Frontal cortex (tissue), 4 donors: ENCODE measurements around the gene DTX3L. TPM values are rescaled to one million over a fixed set of nuclear protein-coding genes. Genes with fewer than 3 reads are reported as not detected.

Experiments used
- DNase-seq, 2 donors: peaks; one replicate each; pipeline ENCODE4 v3.0.0; 2012; ENCODE audit warnings: low spot score in 2 of 2
- FAIRE-seq: peaks from 2 replicates; lab custom pipeline; 2012; peaks lifted over from hg19 to GRCh38; lab: Jason Lieb, UNC
- total RNA-seq: library from RNA; depleted of rRNA; stranded (reverse); fragments of >200 nt; gene quantifications from one replicate; pipeline ENCODE4 v1.2.3, GENCODE V29; 2014
- donor health status: control.
- donor health status: control.
- donor health status: control.

The DTX3L gene
- total RNA-seq, result 2.4 TPM

- FAIRE-seq, result no peak
Measured at GRCh38 chr3:122564155-122564912, at the start of gene DTX3L, which contains the start of gene PARP9. DTX3L (plus strand) TSS chr3:122564338; CDS start chr3:122564427, 89 bp downstream. PARP9 (minus strand) TSS chr3:122564300; CDS start chr3:122559620, 4,680 bp downstream.

GRCh38 chr3:122515020-122515468 is 49.1 kb upstream of the DTX3L start:
- DNase-seq, result no peak
- no peak for FAIRE-seq

More at GRCh38 chr3:122564155-122564912, at the start of gene DTX3L, which contains the start of gene PARP9:
- DNase-seq, result peak; percentile 72 to 83

DNA sequence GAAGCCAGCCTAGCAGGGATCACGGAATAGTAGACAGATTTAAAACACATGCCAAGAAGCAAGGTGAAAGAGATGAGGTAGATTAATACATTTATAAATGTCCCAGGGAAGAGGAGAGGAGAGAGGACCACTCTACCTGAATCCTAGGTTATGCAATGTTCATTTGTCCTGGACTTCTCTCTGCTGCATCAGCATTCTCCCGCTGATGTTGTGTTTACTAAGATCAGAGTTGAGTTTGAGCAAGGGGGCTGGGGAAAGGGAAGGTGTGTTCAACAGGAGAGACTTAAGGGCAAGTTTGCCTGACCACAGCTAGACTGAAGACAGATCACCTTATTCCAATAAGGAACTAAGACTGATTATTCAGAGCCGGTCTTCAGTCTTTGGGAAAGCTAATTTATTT is 48.3 kb upstream of the DTX3L start:
- no peak for DNase-seq

DNA sequence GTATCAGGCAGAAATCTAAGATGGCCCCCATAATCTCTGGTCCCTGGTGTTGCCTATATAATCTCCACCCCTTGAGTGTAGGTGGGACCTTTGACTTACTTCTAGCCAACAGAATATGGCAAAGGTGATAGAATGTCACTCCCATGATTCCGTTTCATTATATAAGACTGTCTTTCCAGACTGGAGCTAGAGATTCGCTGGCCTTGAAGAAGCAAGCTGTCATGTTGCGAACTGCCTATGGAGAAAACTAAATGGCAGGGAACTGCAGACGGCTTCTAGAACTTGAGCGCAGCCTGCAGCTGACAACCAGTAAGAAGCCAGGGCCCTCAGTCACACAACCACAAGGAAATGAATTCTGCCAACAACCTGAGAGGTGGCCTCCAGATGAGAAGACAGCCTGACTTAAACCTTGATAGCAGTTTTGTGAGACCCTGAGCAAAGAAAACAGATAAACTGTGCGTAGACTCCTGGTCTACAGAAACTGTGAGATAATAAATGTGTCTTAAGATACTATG is 47.2 kb upstream of the DTX3L start:
- FAIRE-seq, result no peak
- no peak for DNase-seq

More for the DNA sequence above, 48.3 kb upstream of the DTX3L start:
- FAIRE-seq, result no peak

DNA sequence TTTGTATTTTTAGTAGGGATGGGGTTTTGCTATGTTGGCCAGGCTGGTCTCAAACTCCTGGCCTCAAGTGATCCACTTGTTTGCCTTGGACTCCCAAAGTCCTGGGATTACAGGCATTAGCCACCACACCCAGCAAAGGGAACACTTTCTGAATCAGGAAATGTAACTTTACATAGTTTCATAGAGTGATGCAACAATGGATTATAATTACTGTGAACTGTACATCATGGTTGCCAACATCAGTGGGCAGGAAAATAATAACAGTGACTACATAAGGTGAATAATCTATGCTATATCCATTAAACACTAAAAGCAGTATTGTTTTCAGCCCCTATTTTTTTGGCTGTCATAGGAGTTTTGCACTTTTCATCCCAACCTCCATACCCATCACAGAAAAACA is 44.4 kb upstream of the DTX3L start:
- FAIRE-seq (no peak), DNase-seq (no peak)

DNA sequence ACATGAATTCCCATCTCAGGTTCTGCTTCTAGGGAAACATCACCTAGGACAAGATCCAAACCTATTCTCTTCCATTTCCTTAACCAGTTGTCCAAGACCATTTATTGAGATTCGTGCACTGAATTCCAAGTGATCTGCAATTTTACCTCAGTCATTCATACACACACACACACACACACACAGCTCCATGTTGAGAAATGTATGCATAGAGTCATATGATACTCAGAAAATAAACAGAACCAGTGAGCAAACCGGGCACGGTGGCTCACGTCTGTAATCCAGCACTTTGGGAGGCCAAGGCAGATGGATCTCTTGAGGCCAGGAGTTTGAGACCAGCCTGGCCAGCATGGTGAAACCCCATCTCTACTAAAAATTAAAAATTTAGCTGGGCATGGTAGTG is 43.3 kb upstream of the DTX3L start:
- no peak for DNase-seq
- no peak for FAIRE-seq

GRCh38 chr3:122523317-122523716 is 40.8 kb upstream of the DTX3L start:
- DNase-seq, result no peak
- no peak for FAIRE-seq

GRCh38 chr3:122530164-122530563 is 34.0 kb upstream of the DTX3L start:
- no peak for FAIRE-seq
- DNase-seq, result no peak

DNA sequence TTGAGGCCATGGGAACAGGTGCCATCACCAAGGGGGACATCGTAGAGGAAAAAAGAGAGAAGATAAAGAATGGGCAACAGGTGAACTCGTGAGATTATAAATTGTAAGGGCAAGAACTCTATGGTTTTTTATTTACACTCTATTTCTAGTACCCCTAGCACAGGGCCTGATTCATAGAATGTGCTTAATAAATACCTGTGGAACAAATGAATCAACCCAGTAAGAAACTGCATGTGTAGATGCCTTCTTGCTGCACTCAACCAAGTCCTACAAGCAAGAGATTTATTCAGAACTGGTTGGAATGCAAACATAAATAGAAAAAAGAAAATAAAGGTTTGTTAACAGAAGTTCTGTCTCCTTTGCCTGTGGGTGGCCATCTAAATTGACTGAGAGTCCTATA is 30.7 kb upstream of the DTX3L start:
- DNase-seq (no peak), FAIRE-seq (no peak)

- FAIRE-seq (no peak), DNase-seq (no peak)
Measured at GRCh38 chr3:122533931-122534334, 30.2 kb upstream of the DTX3L start.

- no peak for FAIRE-seq
- DNase-seq, result no peak
Measured at GRCh38 chr3:122535964-122536631, 28.0 kb upstream of the DTX3L start.

DNA sequence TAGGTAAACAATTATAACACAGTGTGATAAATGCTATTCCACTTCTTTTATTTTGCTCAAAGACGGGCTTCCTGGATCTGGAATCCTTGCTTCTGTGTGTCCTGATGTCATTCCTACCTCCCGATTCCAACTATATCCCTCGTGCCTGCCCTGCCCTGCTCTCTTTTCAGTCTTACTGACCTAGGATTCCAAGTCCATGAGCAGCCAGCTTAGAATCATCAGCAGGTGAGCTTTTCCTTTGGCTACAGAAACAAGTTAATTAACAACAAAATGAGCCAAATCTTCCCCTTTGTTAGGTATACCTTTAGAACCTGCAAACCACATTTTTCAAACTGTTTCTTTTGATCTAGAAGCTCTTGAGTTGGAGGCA is 27.5 kb upstream of the DTX3L start:
- FAIRE-seq, result no peak
- no peak for DNase-seq

DNA sequence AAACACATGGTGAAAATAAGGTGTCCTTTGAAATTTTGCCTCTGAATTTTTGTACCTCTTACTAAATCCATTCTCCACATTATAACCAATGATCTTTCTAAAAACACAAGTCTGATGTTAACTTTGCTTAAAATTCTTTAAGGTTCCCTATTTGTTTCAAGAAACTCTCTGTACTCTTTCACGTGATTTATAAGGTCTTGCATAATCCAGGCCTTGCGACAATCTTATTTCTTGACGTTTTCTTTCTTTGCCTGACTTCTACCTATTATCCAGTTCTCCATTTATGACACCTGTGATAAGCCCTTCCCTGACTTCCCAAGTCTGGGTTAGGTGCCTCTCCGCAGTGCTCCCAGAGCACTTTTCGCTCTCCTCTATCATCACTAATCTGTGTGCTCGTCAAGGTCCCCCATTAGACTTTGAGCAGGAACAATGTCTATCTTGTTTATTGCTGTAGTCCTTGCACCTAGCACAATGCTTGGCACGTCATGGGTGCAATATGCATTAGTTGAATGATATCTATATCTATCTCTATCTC is 25.1 kb upstream of the DTX3L start:
- DNase-seq (no peak), FAIRE-seq (no peak)

- DNase-seq (no peak), FAIRE-seq (no peak)
Measured at GRCh38 chr3:122546151-122546550, 18.0 kb upstream of the DTX3L start.

DNA sequence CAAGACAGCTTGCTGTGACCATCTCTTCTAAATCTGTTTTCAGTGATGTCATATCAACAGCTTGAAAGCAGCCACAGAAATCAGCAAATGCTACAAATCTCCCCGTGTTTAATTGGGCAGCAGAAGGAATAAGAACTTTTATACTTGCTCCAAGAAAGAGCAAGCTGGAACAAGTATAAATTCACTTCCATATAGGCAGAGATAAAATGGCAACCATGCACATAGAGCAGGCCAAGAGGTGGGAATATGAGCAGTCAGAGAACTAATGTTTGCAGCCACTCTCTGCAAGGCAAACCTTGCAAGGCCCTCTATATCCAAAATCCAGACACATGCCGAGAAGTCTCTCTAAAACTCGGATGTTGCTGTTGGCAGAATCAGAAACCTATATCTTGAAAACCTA is 16.1 kb upstream of the DTX3L start:
- no peak for FAIRE-seq
- DNase-seq, result no peak

DNA sequence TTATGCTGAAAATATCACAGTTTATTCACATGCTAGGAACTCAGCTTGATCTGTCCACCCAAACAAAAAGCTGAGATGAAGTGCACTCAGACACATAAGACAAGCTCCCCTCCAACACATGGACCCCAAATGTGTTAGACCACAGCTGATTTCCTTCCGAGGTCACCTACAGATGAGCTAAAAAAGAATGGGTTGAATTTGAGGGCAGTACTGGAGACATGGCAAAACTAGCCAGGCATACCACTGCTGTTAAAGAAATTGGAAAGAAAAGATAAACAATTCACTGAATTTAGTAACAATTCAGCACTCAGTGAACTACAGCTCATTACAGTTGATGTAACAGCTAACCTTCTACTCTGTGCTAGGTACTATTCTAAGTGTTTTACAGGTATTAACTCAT is 15.5 kb upstream of the DTX3L start:
- DNase-seq, result no peak
- no peak for FAIRE-seq

GRCh38 chr3:122553171-122553570 is 11.0 kb upstream of the DTX3L start:
- DNase-seq, result no peak
- FAIRE-seq, result no peak

GRCh38 chr3:122555275-122556071 is 8.7 kb upstream of the DTX3L start:
- DNase-seq (no peak), FAIRE-seq (no peak)

DNA sequence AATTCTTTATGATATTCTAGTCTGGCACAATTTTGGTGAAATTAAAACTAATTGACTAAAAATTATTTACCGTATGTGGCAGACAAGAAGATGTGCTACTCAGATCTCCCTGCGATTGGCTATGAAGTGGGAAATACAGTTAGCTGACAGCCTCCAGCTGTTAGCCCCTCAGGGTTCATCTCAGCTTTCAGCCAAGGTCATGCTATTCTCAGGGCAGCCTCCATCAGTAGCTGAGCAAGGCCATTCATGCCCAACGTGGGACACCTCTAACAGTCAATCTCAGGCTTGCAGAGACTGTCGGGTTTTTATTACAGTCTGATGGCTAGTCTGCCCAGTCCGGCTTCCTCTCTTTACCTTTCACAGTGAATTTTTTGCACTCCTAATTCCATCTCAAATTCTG is 6.8 kb upstream of the DTX3L start:
- no peak for DNase-seq
- no peak for FAIRE-seq

GRCh38 chr3:122558605-122559004 is 5.5 kb upstream of the DTX3L start:
- no peak for DNase-seq
- no peak for FAIRE-seq
